Right renal pelvis (tissue), 4 donors: ENCODE measurements around the gene MRPS9. TPM values are rescaled to one million over a fixed set of nuclear protein-coding genes. Genes with fewer than 3 reads are reported as not detected.
A peak's percentile ranks its signal among the peaks of the same experiment; 100 is the strongest.

Experiments
- DNase-seq, 4 donors: peaks; one replicate each; pipeline ENCODE4 v3.0.0-alpha.2; 2013; ENCODE audit warnings: low read depth in 4 of 4, low spot score in 3 of 4, missing footprints in 1 of 4
- polyA plus RNA-seq, 4 donors: library from polyadenylated mRNA; unstranded; fragments of 120-200 nt; gene quantifications; one replicate each; pipeline ENCODE4 v1.2.1, GENCODE V29; 2013; ENCODE audit not compliant: insufficient read length in 4 of 4

Gene MRPS9
- 10 to 100 TPM; 52.5 to 62.5 (median 57.8) TPM for polyA plus RNA-seq

DNA sequence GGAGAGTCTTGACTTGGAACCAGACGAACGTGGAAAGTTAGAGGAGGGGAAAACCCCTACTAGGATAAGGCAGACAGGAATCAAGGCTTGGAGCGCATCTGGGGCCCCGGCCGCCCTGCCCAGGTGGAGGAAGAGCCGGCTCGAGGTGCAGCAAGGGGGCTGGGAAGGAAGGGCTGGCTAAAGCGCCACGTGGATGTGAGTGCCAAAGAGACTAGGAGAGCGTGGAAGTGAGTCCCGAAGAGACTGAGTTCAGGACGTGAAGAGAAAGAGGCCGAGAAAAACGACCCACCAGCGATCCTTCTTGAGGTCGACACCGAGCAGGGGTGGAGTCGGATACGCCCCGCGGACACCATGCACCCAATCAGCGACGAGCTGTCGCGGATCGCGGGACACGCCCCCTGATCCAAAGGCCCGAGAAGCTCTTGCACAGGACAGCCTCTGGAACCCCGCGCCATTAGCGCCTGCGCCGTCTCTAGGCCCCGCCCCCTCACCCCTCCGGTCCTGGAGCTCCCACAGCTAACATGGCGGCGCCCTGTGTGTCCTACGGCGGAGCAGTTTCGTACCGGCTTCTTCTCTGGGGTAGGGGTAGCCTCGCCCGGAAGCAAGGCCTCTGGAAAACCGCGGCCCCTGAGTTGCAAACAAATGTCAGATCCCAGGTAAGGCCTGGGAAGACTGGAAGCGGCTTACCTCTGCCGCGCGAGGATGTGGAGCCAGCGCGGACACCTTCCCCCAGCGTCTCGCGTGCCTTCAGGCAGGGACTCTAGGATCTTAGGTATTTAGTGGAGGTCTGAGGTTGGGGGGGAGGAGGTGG lies at the start of gene MRPS9:
Gene MRPS9, plus strand, starts transcription at position 498 of the 811 bp plus-strand sequence. Its CDS starts 24 bp downstream, at position 522.
- DNase-seq = peak; percentile 91 to 95 (median 94)

DNA sequence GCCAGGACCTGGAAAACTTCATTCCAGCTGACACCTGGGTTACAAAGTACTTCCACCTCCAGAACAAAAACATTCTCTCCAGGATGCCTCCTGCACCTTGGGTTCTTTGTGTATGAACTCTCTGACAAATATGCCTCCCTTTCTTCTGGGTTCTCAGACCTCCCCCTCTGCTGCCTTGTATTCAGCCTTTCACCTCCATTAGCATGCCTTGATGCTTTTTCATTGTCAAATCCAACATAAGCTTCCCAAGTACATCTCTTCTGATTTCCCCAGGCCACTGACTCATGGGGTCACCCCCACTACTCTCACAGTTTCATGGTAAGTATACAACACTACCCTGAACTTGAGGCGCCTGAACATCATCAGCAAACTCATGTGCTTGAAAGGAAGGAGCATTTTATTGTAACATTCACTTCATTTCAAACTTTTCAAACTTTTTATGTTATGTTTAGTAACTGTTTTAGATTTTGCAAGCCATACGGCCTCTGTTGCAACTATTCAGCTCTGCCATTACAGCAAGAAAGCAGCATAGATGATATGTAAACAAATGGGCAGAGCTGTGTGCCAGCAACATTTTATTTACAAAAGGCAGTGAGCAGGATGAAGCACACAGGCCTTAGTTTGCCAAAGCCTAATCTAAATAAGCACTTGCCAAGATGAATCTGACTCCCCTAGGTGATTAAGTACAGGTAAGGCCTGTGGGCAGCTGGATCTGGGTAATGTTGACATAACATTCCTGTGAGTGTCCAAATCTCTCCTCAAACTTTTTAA lies 32.5 kb upstream of the MRPS9 start:
- no peak for DNase-seq

DNA sequence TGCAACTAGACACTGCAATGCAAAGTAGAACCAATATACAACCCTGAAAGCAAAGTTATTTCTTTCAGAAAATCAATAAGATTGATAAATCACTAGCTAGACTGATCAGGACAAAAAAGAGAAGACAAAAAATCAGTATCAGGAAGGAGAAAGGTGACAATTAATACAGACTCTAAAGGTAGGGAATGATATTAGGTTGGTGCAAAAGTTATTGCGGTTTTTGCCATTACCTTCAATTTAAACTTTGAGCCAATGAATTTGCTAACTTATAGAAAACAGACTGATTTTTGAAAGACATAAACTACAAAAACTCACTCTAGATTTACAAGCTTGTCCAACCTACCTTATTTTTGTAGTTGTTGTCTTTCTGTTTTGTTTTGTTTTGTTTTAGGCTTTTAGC lies 30.5 kb upstream of the MRPS9 start:
- no peak for DNase-seq

DNA sequence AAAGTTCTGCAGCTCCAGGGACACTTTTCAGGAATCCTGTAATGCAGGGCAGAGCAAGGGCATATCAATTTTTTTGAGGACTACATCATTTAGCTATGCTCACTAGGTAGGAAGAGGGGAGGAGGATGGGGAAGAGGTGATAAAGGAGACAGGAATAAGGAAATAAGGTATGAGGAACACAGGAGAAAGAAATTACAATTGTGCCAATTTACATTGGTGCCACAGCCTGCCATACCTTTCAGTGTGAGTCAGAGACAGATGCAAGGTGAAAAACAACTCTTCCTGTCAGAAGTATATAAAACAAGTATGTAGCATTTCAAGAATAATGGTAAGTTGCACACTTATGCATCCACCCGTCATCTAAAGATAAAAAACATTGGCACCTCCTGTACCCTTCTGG lies 5.4 kb upstream of the MRPS9 start:
- DNase-seq = no peak

DNA sequence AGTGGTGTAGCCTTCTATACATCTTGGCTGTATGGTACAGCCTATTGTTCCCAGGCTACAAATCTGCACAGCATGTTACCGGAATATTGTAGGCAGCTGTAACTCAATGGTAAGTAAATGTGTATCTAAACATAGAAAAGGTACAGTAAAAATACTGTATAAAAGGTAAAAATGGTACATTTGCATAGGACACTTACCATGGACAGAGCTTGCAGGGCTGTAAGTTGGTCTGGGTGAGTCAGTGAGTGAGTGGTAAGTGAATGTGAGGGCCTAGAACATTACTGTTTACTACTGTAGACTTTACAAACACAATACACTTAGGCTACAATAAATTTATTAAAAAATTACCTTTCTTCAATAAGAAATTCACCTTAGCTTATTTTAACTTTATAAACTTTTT lies 3.7 kb upstream of the MRPS9 start:
- DNase-seq = no peak

DNA sequence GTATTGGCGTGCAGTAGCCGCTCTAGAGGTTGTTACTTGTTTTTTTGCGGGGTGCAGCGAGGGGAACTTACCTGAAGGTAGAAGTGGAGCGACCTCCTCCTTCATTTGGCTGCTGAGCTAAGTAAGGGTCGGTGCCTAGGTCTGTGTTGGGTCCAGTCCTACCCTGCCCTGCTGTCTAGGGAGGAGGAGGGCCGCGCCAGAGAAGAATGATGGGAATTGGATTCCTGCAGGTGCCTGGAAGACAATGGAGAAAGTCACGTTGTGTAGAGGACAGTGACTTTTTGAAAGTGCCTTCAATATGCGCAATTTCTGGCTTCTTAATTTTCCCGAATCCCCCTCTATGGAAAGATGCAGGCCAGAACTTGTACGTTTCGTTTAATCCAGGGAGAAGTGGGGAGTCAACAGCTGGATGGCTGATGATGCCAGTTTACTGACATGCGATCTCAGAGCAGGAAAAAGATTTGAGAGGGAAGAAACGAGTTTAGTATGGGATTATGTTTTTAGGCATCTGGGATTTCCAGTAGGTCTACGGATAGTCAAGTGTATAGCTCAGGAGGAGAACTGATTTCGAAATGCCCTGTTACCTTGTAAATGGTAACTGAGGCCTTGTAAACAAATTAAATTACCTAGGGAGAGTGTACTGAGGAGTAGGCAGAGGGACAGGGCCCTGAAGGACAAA lies 653 bp downstream of the MRPS9 start:
- DNase-seq = peak in 2 of 4 donors; percentile 0 to 23

DNA sequence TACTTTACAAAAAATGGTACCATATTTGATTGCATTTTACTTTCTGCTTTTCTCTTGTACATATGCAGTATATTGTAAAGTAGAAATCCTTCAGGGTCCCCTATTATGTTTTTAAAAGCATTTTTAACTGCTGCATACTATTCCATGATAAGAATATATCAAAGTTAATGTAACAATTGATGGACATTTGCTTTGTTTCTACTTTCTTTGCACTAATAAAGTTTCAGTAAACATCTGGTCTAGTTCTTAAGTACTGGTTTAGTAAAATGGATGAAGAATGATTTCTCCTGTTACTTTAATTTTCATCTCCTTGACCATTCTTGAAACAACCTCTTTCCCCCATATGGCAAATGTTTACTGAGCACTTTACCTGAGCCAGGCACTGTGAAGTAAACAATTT lies 1.7 kb downstream of the MRPS9 start:
- DNase-seq = no peak

DNA sequence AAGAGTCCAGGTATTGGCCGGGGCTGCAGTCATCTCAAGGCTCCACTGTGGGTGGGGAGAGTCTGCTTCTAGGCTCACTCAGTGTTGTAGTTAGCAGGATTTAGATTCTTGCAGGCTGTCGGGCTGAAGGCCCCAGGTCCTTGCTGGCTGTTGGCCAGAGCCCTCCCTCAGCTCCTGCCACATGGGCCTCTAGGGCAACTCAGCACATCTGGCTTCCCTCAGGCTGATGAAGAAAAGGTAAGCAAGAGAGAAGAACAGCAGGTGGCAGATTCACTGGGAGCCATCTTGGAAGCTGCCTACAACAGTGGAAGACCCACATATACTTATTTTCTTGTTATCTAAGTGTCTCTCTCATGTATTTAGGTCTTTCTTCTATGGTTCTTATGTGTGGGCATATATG lies 4.3 kb downstream of the MRPS9 start:
- DNase-seq = no peak

DNA sequence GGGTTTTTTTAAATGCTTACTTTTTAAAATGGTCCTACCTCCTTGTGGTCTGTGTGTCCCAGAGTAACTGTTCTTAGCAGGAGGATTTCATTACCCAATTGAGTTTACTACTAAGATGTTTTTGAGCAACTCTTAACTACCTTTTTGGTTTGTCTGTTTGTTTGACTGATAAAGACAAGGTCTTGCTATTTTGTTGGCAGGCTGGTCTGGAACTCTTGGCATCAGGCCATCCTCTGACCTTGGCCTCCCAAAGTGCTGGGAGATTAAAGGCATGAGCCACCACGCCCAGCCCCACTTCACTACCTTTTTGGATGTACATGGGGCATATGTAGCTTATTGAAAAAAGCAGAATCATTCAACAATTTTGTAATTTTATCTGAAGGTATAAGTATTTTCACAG lies 14.9 kb downstream of the MRPS9 start:
- no peak for DNase-seq

DNA sequence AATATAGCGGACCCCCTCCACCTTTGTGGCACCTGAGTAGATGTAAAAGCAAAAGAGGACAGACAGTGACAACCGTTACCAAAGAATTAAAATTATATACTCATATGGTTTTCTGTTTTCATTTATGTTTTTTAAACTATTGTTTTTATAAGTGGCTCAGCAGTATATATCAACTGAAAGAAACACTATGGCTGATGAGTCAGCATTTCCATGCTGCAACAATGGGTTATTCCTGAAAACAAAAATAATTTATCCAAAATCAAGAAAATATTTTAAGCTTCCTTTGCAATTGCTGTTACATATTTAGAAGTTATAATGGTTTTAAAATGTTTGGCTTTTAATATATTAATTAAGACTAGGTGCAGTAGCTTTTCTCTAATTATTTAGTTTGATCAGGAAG lies 17.7 kb downstream of the MRPS9 start:
- no peak for DNase-seq

DNA sequence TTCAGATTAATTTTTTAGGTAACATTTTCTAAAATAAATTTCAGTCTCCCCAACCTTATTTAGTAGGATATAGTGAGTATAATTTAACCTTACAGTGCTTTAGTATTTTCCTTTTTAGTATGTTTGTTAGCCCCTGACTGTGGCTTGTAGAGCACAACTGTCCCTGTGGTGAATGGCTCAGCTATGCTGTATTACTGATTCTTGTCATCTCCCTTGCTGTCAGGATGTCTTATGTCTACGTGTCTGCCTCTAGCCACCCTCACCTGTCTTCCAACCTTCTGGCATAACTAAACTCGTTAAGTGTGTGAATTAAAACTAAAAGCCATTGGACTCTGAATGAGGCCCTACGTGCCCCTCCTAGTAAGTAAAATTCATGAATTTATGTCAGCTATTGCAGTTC lies 18.4 kb downstream of the MRPS9 start:
- DNase-seq = no peak

DNA sequence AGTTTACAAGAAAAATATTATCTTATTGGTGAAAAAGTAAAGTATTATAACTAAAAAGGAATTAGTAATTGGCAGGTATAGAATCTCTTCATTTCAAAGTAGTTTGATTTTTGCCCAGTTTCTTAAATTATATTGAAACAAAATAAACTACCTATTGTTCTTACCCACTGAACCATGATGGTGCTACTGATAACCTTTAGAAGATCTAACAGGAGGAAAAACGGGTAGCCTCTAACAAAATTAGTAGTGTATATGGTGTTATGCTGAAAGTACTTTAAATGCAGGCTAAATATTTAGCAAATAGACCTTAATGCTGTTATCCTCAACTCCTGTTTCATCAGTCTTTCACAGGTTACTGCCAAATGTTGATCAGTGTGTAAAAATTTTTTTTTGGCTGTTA lies 19.1 kb downstream of the MRPS9 start:
- DNase-seq = no peak

DNA sequence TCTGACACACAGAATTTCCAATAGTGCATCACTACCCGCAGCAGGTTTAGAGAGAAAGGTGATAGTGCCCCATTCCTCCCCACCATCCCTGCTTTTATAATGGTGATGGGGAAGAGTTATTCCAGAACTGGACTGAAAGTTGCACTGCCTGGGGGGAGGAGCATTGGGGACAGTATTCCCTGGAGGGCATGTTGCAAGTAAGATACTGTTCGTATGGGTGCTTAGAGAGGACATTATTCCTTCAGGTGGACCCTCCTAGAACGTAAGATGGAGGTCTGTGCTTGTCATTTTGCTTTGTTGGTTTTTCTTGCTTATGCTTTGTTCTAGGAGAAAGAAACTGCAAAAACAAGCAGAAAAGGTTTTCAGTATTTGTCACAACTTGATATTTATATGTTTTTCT lies 23.7 kb downstream of the MRPS9 start:
- no peak for DNase-seq

DNA sequence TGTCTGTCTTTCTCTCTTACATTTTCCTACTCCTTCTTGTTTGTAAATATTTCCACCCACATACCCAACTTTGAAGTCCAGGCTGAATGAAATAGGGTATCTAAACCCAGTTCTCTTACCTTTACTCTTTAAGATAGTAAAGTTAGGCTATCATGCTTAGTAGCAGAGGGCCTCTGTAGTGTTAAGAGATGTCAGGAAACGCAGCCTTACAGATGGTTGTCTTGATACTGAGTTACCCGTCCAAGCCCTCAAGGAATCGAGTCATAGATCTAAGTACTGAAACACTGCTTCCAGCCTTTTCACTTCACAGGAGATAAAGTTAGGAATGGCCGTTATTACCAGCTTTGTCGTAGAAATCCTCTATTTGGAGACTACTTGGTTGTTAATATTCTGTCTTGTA lies 24.3 kb downstream of the MRPS9 start:
- DNase-seq = no peak

DNA sequence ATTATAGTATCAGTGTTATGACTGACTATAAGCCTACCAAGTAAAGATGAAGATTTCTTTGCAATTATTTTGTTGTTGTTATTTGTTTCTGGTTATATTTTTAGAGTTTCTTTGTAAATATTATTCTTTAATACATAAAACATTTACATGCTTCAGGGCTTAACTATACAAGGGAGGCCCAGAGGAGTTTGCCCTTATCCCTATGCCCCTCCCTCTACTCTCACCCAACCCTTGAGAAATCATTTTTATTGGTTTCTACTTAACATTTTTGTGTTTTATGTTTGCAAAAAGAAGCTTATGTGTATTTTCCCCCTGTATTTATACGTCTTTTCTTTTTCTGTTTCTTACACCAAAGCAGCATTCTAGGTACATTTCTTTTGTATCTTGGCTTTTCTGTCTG lies 30.5 kb downstream of the MRPS9 start:
- no peak for DNase-seq

DNA sequence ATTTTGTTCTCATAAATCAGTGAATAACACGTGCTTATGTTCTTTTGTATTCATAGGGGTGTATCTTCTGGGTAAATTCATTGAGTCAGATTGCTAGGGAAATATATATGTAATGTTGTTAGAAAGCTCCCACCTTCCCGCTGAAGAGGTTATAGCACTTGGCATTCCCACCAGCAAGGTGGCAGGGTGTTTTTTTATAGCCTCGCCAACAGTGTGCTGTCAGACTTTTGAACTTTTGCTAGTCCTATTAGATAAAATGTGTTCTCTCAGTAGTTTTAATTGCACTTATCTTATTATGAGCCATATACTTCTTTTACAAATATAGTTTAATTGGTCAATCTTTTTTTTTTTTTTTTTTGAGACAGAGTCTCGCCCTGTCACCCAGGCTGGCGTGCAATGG lies 31.0 kb downstream of the MRPS9 start:
- no peak for DNase-seq

DNA sequence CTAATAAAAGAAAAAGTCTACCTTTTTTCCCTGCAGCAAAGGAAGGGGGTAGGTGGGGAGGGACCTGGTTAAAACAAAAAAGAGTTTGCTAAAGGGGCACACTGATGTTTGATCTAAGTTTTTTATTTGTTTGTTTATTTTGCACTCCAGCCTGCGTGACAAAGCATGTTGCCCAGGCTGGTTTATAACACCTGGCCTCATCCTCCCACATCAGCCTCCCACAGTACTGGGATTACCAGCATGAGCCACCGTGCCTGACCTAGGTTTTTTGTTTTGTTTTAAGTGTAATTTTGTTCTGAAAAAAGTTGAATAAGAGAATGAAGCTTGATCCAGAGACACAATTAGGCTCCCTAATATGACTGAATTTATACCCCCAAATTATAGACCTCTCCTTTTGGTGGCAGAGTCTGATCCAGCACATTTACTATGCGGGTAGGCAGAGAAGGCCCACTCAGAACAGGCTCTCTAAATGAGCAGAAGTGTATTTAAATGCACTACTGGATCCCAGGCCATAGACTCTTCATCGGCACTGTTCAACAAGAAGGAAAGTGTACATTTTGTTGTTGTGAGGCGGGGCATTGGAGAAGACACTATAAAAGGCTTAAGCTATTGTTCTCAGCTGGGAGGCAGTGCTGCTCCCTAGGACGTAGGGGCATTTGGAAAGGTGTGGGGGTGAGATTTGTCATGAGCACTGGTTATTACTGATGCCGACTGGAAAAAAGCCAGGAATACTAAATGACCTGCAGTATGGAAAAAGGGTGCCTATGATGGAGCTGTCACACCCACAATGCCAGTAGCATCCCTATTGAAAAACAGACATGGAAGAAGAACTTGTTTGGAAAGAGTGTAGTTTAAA lies 32.4 kb downstream of the MRPS9 start:
- DNase-seq = no peak

DNA sequence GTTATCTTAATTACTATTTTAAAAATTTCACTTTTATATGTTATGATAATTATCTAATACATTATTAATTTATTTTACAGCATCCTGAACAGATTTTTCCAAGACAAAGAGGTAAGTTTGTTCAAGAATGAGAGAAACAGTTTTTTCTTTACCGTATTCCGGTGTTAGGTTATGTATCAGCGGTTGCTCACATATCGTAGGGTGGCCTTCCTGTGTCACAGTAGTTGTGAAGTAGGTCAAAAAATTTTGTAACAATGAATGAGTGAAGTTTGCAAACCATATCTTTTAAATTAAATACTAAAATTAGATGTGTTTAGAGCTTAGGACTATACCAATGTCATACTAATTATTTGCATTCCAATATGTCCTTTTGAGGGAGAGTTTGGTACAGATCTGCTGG lies 33.5 kb downstream of the MRPS9 start:
- DNase-seq = no peak

DNA sequence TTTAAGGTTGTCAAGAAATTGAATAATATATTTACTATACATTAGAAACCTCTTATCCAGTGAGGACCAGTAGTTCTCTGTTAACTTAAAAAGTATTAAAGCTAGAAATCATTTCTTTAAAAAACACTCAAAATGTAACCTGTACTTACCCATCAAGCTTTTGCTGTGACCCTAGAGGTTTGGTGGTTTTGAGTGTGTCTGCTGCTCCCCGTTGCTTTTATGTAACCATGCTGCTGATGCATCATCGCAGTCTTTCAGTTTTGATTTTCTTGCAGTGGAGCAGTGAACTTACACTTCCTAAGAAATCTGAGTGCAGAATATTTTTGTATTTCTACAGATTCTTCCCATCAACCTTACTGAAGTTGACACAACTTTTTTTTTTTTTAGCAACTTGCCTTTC lies 34.2 kb downstream of the MRPS9 start:
- no peak for DNase-seq

DNA sequence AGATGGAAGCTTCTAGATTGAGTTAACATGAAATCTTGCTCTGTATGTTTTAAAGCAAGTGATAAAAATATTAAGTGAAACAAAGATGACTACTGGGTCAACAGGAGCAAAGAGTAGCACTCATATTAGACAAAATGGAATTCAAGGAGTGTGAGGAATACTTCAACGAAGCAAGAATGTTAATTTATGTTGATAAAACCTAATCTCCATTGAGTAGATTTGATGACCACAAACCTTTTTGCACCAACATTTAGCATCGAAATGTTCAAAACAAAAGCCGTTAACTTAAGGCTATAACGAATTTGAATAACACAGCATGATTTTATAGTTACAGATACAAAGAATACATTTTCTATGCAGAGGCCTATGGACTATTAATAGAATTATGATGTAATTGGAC lies 35.7 kb downstream of the MRPS9 start:
- no peak for DNase-seq

DNA sequence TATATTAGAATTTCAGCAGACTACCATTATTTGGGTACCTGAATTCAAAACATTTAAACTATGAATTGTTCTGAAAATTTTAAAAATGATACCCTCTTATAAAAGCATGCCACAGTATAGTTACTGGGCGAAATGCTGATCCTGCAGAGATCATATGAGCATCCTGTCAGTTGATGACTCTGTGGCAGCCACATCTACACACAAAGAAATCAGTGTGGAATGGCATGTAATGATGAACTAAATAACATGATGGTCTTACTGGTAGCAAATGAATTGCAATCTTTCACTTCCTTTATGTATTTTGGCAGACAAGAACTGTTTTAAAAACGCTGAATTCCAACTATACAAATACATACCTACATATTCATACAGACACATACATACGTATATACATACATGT lies 38.3 kb downstream of the MRPS9 start:
- DNase-seq = no peak
